HG02973 (cell line): Measurements from ENCODE around the gene PELO.
"Not testable (repeated sequence)": the region's sequence is repeated elsewhere in the genome, so short reads cannot be mapped to it uniquely, and the experiment has no call there.

Experiments
- ATAC-seq: cut with Tn5 transposase; IDR thresholded peaks from one replicate; pipeline ENCODE4 v1.9.1; 2021; ENCODE audit warnings: moderate library complexity; ENCODE audit not compliant: unreplicated experiment

PELO gene, protein sequence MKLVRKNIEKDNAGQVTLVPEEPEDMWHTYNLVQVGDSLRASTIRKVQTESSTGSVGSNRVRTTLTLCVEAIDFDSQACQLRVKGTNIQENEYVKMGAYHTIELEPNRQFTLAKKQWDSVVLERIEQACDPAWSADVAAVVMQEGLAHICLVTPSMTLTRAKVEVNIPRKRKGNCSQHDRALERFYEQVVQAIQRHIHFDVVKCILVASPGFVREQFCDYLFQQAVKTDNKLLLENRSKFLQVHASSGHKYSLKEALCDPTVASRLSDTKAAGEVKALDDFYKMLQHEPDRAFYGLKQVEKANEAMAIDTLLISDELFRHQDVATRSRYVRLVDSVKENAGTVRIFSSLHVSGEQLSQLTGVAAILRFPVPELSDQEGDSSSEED

GRCh38 chr5:52787600-52788504 lies at the start of gene PELO, which contains the start of gene ITGA1:
TSS of gene PELO (plus strand) at chr5:52787916. CDS start at chr5:52800395, 12,479 bp downstream.
TSS of gene ITGA1 (plus strand) at chr5:52787916. CDS start at chr5:52788354, 438 bp downstream.
- ATAC-seq: peak; percentile 52

DNA sequence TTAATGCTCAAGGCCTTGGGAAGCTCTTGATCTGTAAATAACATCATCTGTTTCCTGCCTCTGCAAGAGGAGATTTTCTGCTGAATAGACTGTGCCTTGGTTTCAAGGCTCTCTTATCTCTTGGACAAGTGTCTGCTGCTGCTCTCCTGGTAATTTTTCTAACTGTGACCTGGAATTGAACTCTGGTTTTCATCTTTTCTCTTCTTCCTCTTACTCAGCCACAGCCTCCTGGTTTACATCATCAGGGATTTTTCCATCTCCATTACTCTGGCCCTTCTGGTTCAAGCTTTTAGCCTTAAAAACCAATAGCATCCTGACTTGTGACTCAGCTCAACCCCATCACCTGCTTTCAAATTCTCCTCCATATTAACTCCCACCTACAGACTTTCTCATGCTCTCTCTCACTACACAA lies 49.6 kb upstream of the PELO start:
- ATAC-seq: peak; percentile 70

DNA sequence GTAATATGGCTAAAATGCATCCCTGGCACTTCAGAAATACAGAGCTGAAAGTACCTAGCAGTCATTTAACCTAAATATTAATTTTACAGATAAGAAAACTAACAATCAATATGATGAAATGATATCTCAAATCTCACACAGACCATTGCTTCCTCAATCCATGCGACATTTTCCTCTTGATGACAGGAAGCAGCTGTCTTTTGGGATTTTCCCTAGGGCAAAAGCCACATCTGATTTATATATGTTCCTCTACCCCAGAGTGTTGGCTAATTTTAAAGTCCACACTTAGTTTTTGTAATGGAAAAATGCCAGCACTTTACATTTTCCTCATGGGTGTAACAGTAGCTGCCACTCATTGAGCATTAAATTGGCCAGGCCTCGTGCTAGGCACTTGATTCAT lies 47.7 kb upstream of the PELO start:
- ATAC-seq: no peak

DNA sequence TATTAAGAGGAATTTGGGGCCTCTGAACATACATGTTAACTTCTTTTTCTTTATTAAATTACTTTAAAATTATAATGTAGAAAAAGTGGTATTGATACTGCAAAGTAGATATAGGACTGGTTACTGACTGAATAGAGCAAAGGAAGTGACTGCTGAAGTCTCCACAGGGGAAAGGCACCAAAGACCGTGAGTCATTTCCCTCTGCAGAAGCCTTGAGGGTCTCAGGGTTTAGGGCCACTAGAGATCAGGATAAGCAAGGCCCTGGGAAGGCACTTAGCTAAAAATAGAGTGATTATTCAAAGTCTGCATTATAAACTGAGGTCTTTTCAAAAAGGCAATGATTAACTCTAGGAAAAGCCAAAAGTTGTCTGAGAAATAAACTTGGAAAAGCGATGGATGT lies 44.7 kb upstream of the PELO start:
- no peak for ATAC-seq

GRCh38 chr5:52743529-52743928 lies 44.2 kb upstream of the PELO start:
- ATAC-seq: no peak

DNA sequence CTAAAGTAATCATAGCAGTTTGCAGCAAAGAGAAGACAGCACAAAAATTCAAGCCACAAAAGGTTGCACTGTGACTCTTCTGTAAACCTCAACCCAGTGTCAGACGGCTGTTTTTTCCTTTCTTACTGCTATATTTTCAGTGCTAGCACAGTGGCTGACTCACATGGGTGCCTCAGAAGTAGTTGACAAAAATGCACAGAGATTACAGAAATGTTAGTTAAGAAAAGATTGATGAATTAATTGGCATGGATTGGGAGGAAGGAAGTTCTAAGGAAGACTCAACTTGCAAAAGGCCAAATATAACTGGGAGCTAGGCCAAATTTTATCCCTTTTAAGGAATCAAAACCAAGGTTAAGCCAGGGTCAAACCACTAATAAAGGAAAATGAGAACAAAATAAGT lies 43.7 kb upstream of the PELO start:
- peak; percentile 51 for ATAC-seq

GRCh38 chr5:52744867-52745458 lies 42.8 kb upstream of the PELO start:
- ATAC-seq: not testable (repeated sequence)

GRCh38 chr5:52746539-52746938 lies 41.2 kb upstream of the PELO start:
- no peak for ATAC-seq

DNA sequence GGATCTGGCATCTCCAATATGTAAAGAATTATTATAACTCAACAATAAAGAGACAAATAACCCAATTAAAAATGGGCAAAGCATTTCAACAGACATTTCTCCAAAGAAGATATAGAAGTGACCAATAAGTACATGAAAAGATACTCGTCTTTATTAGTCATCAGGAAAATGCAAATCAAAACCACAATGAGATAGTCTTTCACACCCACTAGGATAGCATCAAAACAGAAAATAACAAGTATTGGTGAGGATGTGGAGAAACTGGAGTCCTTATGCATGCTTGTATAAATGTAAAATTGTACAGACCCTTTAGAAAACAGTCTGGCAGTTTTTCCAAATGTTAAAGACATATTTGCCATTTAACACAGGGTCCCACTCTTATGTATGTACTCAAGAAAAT lies 39.1 kb upstream of the PELO start:
- ATAC-seq: peak; percentile 71

GRCh38 chr5:52749666-52750065 lies 38.0 kb upstream of the PELO start:
- ATAC-seq: no peak

DNA sequence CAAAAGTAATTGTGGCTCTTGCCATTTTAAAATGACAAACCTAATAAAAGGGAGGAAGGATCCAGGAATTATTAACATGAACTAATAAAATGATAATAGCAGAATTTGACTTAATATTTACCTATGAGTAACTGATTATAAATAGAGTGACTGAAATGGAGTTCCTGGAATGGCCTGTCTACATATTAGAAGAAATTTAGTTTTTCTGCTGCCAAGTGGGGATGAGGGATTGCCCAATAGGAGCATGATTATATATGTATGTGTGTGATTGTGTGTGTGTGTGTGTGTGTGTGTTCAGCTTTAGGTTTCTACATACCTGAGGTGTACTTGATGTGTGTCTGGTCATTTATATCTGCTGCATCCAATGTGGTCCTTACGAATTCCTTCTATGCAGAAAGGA lies 36.6 kb upstream of the PELO start:
- no peak for ATAC-seq

- ATAC-seq: no peak
These were observed 33.7 kb upstream of the PELO start for GRCh38 chr5:52754051-52754450.

GRCh38 chr5:52757527-52757926 lies 30.2 kb upstream of the PELO start:
- no peak for ATAC-seq

DNA sequence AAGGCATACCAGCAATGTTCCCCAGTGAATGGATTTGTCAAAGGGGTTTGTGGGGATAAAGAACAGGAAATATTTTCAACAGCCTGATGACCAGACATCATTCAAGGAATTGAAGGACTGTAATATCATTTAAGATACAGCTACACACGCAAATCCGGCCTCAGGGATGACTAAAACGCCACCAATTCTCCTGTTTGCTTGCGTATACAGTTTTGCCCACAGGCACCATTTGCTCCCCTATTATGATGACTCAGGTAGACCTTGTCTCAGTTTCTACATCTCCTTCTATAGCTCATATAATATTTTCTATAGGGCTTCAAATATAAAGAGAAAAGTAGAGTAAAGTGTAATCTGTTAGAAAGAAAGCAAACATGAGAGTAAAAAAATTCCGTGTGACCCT lies 29.7 kb upstream of the PELO start:
- no peak for ATAC-seq

DNA sequence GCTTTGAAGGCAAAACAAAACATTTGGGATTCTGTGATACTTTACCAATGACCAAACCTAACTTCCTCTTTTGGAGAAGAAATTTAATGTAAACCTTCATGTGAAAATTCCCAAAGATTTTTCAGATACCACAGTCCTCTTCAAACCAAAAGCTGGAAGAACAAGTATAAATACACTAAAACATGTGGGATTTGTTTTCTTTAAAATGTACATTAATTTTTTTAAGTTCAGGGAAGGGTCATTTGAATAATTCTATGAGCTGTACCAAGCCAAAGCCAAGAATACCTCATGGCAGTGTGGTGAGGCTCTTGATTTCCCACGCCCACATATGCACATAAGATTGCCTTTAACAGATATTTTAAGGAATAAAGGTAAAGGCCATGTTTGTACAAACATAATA lies 28.4 kb upstream of the PELO start:
- no peak for ATAC-seq

- ATAC-seq: peak; percentile 65
These were observed 26.9 kb upstream of the PELO start for GRCh38 chr5:52760695-52761366.

DNA sequence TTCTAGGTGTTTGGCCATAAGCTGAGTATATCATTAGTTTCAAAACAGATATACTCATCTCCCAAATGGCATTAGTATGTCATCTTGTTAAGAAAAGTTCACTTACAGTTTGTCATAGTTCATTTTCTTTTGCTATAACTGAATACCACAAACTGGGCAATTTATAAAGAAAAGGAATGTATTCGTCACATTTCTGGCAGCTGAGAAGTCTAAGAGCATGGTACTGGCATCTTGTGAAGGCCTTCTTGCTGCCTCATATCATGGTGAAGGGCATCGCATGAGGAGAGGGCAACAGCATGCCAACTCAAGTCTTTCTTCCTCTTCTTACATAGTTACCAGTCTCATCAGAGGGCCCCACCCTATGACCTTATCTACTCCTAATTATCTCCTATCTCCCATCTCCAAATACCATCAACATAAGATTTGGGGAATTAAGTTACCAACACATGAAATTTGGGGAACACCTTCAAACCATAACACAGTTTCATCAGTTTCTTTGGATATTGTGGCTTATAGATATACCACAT lies 20.4 kb upstream of the PELO start:
- ATAC-seq: no peak

DNA sequence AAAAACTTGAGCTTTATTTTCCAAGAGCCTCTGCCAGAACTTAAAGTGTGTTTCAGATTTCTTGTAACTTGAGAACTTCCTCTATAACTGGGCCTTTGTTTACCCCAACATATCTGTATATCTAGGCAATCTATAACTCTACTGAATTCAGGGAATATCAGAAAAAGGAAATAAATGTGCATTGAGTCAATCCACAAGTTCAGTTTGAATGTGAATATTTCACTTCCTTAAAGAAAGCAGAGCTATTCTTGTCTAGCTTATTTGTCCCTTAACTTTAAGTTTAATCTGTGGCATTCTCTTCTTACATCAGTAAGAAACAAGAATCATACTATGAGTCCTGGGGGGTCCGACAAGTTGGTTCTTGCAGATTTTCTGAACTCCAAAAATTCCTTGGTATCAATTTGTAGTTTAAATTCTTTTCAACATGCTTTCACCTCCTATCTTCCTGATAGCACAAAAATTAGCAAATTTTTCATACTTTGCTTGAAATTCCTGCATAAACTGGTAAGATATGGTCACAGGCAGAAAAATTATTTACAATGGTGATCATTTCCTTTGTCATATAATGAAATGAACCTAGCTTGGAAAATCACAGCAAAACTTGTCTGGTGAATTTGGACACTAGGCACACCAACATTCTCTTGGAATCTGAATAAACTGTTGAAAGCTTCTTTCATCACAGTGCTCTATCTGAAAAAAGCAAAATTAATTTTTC lies 19.8 kb upstream of the PELO start:
- peak; percentile 43 for ATAC-seq

DNA sequence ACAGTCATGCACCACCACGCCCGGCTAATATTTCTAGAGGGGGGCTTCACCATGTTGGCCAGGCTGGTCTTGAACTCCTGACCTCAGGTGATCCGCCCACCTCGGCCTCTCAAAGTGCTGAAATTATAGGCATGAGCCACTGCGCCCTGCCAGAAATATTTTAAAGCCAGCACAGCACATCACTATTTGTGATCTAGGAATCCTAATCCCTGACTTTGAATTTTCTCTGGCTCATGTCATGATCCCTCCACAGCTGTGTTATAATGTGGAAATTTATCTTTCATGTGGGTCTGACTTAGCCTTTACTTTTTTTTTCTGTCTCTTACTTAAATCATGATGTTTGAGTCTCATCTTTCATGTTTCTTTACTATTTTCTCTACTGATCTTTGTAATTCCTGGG lies 18.7 kb upstream of the PELO start:
- no peak for ATAC-seq

DNA sequence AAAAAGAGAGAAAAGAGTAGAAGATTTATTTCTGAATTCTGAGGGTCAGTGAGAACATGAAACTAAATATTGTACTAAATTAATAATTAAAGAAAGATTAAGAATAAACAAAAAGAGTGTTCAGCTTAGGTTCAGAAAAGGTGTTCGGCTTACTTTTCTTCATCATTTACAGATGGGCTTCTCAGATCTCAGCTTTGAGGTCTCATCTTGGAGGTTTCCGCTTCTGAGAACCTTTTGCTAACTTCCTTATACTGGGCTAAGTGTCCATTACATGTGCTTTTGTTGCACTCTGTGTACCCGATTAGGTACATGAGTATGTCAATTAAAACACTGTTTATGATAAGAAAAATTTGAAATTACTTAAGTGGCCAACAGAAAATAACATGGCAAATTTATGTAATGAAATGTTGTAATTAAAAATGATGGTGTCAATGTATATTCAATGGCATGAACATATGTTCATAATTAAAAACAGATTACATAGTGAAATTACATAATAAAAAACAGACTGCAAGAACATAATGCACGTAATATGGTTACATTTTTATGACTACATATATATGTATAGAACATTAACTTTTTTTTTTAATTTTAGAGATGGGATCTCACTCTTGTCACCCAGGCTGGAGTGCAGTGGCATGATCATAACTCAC lies 17.3 kb upstream of the PELO start:
- ATAC-seq: no peak
